Measurements from ENCODE around the gene HEG1. TPM values are rescaled to one million over a fixed set of nuclear protein-coding genes. Genes with fewer than 3 reads are reported as not detected.

HEG1 gene
- total RNA-seq, 1 experiment from 2014 or later, result 1.2 TPM

DNA sequence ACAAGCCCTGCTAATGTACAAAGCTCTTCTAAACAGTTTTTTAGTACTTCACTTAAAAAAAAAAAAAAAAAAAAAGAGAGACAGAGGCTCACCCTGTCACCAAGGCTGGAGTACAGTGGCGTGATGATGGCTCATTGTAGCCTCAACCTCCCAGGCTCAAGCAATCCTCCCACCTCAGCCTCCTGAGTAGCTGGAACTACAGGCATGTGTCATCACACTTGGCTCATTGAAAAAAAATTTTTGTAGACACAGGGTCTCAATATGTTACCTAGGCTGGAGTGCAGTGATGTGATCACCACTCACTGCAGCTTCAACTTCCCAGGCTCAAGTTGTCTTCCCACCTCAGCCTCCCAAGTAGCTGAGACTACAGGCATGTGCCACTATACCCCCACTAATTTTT, 47.6 kb upstream of the HEG1 start:
- intact Hi-C loops (cut with micrococcal nuclease), result no loop called here
- TF ChIP-seq, protein P1, sequence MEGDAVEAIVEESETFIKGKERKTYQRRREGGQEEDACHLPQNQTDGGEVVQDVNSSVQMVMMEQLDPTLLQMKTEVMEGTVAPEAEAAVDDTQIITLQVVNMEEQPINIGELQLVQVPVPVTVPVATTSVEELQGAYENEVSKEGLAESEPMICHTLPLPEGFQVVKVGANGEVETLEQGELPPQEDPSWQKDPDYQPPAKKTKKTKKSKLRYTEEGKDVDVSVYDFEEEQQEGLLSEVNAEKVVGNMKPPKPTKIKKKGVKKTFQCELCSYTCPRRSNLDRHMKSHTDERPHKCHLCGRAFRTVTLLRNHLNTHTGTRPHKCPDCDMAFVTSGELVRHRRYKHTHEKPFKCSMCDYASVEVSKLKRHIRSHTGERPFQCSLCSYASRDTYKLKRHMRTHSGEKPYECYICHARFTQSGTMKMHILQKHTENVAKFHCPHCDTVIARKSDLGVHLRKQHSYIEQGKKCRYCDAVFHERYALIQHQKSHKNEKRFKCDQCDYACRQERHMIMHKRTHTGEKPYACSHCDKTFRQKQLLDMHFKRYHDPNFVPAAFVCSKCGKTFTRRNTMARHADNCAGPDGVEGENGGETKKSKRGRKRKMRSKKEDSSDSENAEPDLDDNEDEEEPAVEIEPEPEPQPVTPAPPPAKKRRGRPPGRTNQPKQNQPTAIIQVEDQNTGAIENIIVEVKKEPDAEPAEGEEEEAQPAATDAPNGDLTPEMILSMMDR (conservative IDR thresholded peaks at IDR 0.05; ENCODE audit: low read depth, low read length), result no peak
- no peak for TF ChIP-seq EZH2 (IDR thresholded peaks at IDR 0.05; ENCODE audit: low read length, unreplicated experiment)
- TF ChIP-seq EZH2phosphoT487 (IDR thresholded peaks at IDR 0.05; ENCODE audit: borderline replicate concordance, low read length), result no peak
- peaks cover 10% of the 10 kb centered on the region for H3K4me1 ChIP-seq (ENCODE audit: insufficient read depth, low read length)
- no peaks in the 10 kb centered on the region for H3K9me2 ChIP-seq (replicated peaks; ENCODE audit: low read length)
- 0 out of 2 replicates have a peak, but pooled peaks cover 3% of the 10 kb centered on the region for H3K9me3 ChIP-seq (ENCODE audit: low read length)
- no peak overlapping the region for H3K27ac ChIP-seq (ENCODE audit: low read length)
- no peaks in the 10 kb centered on the region for H4K20me1 ChIP-seq (ENCODE audit: low read length)
- H3K79me2 ChIP-seq (ENCODE audit: low read length), result no peaks in the 10 kb centered on the region
- DNase-seq (no peak), ATAC-seq (no peak)
- no peak overlapping the region for H3K4me3 ChIP-seq (ENCODE audit: low read length)
- no peak overlapping the region for H3K4me2 ChIP-seq (ENCODE audit: low read length)
- no peaks in the 10 kb centered on the region for H3K27me3 ChIP-seq (ENCODE audit: low read length)
- POLR2A ChIA-PET (ENCODE audit: unreplicated experiment), result no interaction called here
- H3K9ac ChIP-seq (ENCODE audit: low read length), result no peak overlapping the region
- no peak overlapping the region for H2AFZ ChIP-seq (ENCODE audit: low read length)
- CTCF ChIA-PET, result no interaction called here
- H3F3A ChIP-seq (ENCODE audit: low read length, unreplicated experiment), result no peaks in the 10 kb centered on the region
- no TSS peak for BruUV-seq (replicated peaks)
- H3K36me3 ChIP-seq (ENCODE audit: low read depth, low read length), result peaks cover 7% of the 10 kb centered on the region; the same call in 1 of the 2 replicates

DNA sequence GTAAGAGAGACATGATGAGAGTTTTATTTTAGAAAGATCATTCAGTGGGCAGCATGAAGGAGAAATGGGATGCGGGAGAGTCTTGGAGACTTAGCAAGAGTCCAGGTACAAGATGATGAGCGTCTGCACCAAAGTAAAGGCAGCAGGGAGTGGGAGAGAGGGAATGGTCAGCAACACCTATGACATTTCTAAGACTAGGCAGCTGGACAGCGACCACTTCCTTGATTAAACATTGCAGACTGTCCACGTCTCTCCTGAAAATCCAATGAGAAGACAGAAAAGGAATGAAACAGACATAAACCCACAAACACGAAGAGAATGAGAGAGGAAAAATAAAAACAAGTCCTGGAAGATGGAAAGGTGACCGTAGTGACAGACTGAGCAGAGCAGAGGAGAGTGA, 46.7 kb upstream of the HEG1 start:
- H3K4me1 ChIP-seq (ENCODE audit: insufficient read depth, low read length), result peaks cover 2% of the 10 kb centered on the region
- intact Hi-C loops (cut with micrococcal nuclease), result no loop called here
- no peaks in the 10 kb centered on the region for H3K9me2 ChIP-seq (replicated peaks; ENCODE audit: low read length)
- H3K36me3 ChIP-seq (ENCODE audit: low read depth, low read length), result peaks cover 7% of the 10 kb centered on the region; the same call in 1 of the 2 replicates
- H4K20me1 ChIP-seq (ENCODE audit: low read length), result no peaks in the 10 kb centered on the region
- ATAC-seq (no peak), DNase-seq (no peak)
- no peak overlapping the region for H3K4me2 ChIP-seq (ENCODE audit: low read length)
- no peaks in the 10 kb centered on the region for H3K79me2 ChIP-seq (ENCODE audit: low read length)
- no peaks in the 10 kb centered on the region for H3F3A ChIP-seq (ENCODE audit: low read length, unreplicated experiment)
- ChIA-PET CTCF (no interaction called here), POLR2A (ENCODE audit: unreplicated experiment) (no interaction called here)
- TF ChIP-seq EZH2 (IDR thresholded peaks at IDR 0.05; ENCODE audit: low read length, unreplicated experiment) (no peak), EZH2phosphoT487 (IDR thresholded peaks at IDR 0.05; ENCODE audit: borderline replicate concordance, low read length) (no peak)
- TF ChIP-seq, protein P1 (conservative IDR thresholded peaks at IDR 0.05; ENCODE audit: low read depth, low read length), result no peak
- BruUV-seq (replicated peaks), result no TSS peak
- H3K4me3 ChIP-seq (ENCODE audit: low read length), result no peak overlapping the region
- H3K27me3 ChIP-seq (ENCODE audit: low read length), result no peaks in the 10 kb centered on the region
- H3K9ac ChIP-seq (ENCODE audit: low read length), result no peak overlapping the region
- no peak overlapping the region for H2AFZ ChIP-seq (ENCODE audit: low read length)
- H3K9me3 ChIP-seq (ENCODE audit: low read length), result 0 out of 2 replicates have a peak, but pooled peaks cover 3% of the 10 kb centered on the region
- no peak overlapping the region for H3K27ac ChIP-seq (ENCODE audit: low read length)

DNA sequence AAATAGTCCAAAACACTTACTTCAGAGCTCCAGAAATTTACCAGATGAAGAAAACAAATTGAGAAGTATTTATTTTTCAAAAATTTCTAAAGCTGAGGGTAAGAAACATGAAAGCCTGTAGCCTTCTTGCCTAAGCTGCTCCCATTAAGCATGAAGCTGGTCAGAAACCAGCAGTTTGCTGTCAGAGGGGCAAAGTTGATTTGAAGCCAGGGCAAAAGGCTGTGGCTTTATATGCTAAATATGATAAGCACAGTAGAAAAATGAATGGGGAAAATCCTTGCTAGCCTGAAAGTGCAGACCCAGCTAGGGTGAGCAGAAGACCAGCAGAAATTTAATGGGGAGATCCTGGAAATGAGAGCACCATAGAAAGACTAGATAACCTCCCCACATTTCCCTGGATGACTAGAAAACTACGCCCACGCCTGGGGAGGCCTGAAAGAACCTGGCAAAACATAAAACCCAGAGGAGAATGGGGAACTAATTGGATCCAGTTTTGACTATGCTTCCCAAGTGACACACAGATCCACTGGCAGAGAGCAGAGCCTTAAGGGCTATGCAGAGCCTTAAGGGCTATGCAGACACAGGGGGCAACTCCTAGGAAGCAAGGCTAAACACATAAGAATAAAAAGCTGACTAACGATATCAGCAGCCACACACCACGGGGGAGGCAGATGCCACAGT, 43.0 kb upstream of the HEG1 start:
- CTCF ChIA-PET, result no interaction called here
- H3F3A ChIP-seq (ENCODE audit: low read length, unreplicated experiment), result no peaks in the 10 kb centered on the region
- TF ChIP-seq EZH2 (IDR thresholded peaks at IDR 0.05; ENCODE audit: low read length, unreplicated experiment) (no peak), EZH2phosphoT487 (IDR thresholded peaks at IDR 0.05; ENCODE audit: borderline replicate concordance, low read length) (no peak)
- TF ChIP-seq, protein P1 (conservative IDR thresholded peaks at IDR 0.05; ENCODE audit: low read depth, low read length), result no peak
- no peak overlapping the region for H2AFZ ChIP-seq (ENCODE audit: low read length)
- intact Hi-C loops (cut with micrococcal nuclease), result no loop called here
- H3K9me3 ChIP-seq (ENCODE audit: low read length), result no peaks in the 10 kb centered on the region
- no peak overlapping the region for H3K4me3 ChIP-seq (ENCODE audit: low read length)
- H3K9me2 ChIP-seq (replicated peaks; ENCODE audit: low read length), result no peaks in the 10 kb centered on the region
- no peak for DNase-seq
- ATAC-seq, result no peak
- POLR2A ChIA-PET (ENCODE audit: unreplicated experiment), result no interaction called here
- H3K27me3 ChIP-seq (ENCODE audit: low read length), result no peaks in the 10 kb centered on the region
- no peak overlapping the region for H3K9ac ChIP-seq (ENCODE audit: low read length)
- BruUV-seq (replicated peaks), result no TSS peak
- no peak overlapping the region for H3K4me2 ChIP-seq (ENCODE audit: low read length)
- H3K27ac ChIP-seq (ENCODE audit: low read length), result no peak overlapping the region
- H3K4me1 ChIP-seq (ENCODE audit: insufficient read depth, low read length), result no peaks in the 10 kb centered on the region
- no peaks in the 10 kb centered on the region for H4K20me1 ChIP-seq (ENCODE audit: low read length)
- H3K36me3 ChIP-seq (ENCODE audit: low read depth, low read length), result no peaks in the 10 kb centered on the region
- H3K79me2 ChIP-seq (ENCODE audit: low read length), result no peaks in the 10 kb centered on the region
